Measurements from ENCODE around the gene TTC7B.

- no peak for TF ChIP-seq POLR2A (IDR thresholded peaks at IDR 0.05)
- TF ChIP-seq, protein P1, sequence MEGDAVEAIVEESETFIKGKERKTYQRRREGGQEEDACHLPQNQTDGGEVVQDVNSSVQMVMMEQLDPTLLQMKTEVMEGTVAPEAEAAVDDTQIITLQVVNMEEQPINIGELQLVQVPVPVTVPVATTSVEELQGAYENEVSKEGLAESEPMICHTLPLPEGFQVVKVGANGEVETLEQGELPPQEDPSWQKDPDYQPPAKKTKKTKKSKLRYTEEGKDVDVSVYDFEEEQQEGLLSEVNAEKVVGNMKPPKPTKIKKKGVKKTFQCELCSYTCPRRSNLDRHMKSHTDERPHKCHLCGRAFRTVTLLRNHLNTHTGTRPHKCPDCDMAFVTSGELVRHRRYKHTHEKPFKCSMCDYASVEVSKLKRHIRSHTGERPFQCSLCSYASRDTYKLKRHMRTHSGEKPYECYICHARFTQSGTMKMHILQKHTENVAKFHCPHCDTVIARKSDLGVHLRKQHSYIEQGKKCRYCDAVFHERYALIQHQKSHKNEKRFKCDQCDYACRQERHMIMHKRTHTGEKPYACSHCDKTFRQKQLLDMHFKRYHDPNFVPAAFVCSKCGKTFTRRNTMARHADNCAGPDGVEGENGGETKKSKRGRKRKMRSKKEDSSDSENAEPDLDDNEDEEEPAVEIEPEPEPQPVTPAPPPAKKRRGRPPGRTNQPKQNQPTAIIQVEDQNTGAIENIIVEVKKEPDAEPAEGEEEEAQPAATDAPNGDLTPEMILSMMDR (IDR thresholded peaks at IDR 0.05), result no peak
These were observed 280.1 kb downstream of the TTC7B start for GRCh38 chr14:90536092-90536491.

Data from esophagus squamous epithelium (tissue), 4 donors.